ENCODE data around the gene DNAH6.
"Not testable (repeated sequence)": the region's sequence is repeated elsewhere in the genome, so short reads cannot be mapped to it uniquely, and the experiment has no call there.

DNAH6 gene, protein sequence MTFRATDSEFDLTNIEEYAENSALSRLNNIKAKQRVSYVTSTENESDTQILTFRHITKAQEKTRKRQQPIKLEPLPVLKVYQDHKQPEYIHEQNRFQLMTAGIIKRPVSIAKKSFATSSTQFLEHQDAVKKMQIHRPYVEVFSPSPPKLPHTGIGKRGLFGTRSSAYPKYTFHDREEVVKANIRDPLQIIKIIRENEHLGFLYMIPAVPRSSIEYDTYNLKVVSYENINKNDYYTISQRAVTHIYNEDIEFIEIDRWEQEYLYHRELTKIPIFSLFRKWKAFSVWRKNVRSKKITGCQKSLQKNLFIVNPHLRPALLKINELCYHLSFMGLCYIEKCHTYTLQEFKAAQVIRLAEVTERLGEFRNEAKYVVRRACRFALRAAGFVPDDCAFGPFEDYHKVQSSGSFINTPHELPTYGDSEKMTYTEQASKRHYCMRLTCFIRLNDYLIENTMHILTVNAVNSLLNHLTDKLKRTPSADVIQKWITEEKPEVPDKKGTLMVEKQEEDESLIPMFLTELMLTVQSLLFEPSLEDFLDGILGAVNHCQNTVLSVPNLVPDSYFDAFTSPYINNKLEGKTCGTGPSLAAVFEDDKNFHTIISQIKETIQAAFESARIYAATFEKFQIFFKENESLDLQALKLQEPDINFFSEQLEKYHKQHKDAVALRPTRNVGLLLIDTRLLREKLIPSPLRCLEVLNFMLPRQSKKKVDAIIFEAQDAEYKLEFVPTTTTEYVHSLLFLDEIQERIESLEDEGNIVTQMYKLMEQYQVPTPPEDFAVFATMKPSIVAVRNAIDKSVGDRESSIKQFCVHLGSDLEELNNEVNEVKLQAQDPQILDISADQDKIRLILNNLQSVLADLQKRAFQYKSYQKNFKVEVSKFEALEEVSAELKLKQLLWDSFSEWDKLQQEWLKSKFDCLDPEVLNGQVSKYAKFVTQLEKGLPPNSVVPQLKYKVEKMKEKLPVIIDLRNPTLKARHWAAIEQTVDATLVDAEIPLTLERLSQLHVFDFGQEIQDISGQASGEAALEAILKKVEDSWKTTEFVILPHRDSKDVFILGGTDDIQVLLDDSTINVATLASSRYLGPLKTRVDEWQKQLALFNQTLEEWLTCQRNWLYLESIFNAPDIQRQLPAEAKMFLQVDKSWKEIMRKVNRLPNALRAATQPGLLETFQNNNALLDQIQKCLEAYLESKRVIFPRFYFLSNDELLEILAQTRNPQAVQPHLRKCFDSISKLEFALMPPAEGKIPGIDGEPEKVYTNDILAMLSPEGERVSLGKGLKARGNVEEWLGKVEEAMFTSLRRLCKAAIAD (N-terminal part only)

DNA sequence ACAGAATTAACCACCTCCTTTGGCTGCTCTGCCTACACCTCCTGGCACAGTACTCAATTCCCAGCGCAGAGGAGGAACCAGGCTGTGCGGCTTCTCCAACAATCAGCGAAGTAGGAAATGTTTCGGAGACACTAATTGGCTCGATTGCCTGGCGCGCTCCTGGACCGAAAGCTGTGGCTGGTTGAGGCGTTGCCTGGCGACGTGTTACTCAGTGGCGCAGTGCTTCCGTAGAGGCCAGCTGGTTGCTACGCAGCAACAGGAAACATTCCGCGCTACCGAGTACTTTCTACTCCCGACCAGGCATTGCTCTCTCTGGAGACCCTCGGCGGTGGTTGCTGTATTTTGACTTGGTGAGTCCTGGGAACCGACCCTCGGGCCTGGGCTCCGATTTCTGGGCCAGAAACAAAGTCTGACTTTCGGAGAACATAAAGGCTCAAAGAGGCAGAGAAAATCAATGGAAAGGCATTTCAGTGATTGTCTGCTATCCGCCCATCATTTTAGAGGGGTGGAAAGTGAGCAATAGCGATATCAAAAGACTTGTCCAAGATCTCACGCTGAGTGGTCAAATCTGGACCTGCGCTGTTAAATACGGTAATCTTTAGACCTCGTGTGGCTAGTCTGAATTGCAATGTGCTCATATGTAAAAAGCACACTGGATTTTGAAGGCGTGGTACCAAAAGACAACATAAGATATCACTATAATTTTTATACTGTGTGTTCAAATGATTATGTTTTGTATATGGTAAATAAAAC is at the start of gene DNAH6:
Gene DNAH6 (plus strand): TSS at position 265 of the 753 bp plus-strand sequence. CDS start 1,329 bp downstream, outside the sequence.
- peak; percentile 43 to 66 (median 54) for DNase-seq (ENCODE audit: low read depth in 2 of 3, low spot score in 2 of 3)

DNA sequence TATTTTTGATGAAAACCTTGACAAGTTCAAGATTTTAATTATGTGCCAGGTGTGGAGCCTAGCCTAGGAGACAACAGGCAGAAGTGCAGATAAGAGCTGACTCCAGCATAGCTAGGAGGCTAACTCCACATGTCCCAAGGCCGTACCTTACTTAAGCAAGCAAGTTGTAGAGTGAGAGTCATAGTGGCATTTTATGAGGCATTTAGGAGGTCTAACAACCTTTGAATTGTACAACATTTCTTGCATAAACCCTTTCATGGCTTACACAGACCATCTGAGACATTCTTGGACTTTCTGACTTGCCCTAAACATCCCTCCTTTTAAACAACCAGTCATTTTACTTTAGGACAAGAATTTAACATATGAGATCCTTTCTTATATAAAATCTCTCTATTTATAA is 48.9 kb upstream of the DNAH6 start:
- DNase-seq (ENCODE audit: low read depth in 2 of 3, low spot score in 2 of 3), result no peak

DNA sequence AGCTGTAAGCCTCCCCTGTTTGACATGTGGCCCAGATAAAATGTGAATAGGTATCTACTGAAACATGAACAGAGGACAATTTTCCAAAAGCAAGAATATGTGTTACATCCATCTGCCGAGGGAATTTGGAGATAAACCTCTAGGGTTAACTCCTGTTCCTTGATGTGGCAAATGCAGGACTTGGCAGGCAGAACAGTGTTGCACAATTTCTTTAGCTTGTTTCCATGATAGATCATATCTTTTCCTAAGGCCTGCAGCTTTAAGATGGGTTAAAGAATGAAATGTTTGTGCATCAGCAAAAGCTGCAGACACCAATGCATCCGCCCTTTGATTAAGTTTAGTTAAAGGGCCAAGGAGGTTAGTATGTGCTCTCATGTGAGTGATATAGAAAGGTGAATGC is 43.9 kb upstream of the DNAH6 start:
- DNase-seq (ENCODE audit: low read depth in 2 of 3, low spot score in 2 of 3), result not testable (repeated sequence)

DNA sequence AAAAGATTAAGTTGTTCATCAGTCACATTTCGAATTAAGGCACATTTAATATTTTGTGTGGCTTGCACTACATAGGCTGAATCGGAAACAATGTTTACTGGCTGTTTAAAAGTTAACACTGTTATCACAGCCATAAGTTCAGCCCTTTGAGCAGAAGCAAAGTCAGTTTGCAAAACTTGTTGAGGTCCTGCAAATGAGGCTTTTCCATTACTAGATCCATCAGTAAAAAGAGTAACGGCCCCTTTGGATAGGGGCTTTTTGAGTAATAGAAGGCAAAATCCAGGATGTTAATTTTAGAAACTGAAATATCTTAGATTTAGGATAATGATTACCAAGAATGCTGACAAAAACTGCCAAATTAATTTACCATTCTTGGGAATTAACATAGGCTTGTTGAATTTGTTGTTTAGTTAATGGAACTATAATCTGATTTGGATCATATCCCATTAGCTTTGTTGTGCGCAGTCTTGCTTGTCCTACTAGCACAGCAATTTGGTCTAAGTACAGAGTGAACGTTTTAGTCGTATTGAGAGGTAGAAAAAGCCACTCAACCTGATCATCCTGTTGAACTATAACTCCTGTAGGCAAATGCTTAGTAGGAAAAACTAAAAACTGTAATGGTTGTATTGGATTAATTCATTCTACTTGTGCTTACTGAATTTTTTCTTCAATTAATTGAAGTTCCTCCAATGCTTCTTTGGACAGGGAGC is 43.3 kb upstream of the DNAH6 start:
- no peak for DNase-seq (ENCODE audit: low read depth in 2 of 3, low spot score in 2 of 3)

DNA sequence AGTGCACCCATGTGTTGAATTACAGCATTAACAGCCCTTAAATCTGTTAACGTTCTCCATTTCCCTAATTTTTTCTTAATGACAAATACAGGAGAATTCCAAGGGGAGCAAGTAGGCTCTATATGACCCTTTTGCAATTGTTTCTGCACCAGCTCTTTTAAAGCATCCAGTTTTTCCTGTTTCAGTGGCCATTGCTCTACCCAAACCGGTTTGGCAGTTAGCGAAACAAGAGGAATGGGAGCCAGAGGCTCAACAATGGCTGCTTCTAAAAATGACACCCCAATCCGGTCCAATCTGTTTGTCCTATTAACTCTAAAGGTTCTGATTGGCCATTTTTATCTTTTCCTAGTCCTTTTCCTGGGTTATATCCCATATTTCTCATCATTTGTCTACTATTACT is 42.1 kb upstream of the DNAH6 start:
- no peak for DNase-seq (ENCODE audit: low read depth in 2 of 3, low spot score in 2 of 3)

DNA sequence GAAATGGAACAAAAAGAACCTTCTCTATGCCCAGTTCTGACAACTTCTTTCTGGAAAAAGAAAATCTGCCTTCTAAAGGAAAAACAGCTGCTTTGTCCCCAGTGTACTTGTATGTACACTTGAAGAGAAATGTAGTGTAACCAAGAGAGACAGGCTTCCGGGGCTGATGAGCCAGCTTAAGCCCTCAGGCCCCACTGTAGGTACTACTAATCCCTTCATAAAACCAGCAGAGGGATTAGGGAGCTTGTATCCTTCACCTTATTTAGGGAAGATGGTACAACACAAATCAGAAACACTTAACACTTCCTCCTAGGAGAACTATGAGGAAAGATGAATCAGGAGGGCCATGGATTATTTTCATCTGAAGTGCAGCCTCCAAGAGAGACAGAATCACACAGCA is 38.4 kb upstream of the DNAH6 start:
- DNase-seq (ENCODE audit: low read depth in 2 of 3, low spot score in 2 of 3), result no peak

DNA sequence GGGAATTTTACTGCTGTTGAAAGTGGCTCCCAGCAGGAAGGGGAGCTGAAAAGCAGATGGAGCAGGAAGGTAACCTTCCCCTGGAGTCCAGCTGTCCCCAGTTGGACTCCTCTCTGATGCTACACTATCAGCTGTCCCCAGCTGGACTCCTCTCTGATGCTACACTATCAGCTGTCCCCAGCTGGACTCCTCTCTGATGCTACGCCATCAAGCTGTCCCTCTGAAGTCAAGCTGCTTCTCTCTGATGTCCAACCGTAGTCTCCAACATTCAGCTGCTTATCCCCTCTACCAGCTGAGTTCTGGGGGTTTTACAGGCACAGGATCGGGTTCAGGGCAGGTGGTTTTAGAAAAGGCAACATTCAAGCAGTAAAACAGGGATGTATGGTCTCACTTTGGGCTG is 37.4 kb upstream of the DNAH6 start:
- no peak for DNase-seq (ENCODE audit: low read depth in 2 of 3, low spot score in 2 of 3)

DNA sequence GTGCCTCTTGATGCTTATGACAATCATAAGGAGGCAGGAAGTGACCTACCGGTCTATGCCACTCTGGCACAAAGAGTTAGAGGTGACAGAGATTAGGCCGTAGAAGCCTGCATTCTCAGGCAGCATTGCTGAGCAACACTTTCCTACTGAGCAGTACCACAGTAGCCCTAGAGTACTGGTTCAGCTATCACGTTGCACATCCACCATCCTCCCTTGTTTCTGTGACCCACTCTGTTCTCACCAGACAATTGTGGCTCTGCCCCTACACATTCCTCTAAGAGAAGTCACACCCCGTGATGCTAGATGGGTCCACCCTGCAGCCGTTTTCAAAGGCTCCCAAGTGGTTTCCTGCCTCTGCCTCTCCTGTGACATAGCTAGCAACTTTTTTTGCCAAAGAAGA is 34.6 kb upstream of the DNAH6 start:
- DNase-seq (ENCODE audit: low read depth in 2 of 3, low spot score in 2 of 3), result no peak

DNA sequence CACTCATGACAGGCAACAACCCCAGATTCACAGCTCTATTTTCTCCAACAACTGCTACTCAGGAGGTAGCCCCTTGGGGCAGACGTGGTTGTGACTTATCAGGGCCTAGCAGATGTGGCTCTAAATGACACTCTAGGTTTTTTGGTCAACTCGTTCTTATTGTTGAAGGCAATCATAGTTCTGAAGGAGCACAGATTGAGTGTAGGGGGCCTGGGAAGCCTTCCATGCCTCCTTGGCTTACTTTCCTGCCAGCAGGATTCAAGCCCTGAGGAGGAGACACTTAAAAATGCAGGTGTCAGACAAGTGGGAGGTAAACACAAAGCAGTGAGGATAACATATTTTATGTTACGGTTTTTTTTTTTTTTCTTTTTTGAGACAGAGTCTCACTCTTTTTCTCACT is 33.7 kb upstream of the DNAH6 start:
- no peak for DNase-seq (ENCODE audit: low read depth in 2 of 3, low spot score in 2 of 3)

DNA sequence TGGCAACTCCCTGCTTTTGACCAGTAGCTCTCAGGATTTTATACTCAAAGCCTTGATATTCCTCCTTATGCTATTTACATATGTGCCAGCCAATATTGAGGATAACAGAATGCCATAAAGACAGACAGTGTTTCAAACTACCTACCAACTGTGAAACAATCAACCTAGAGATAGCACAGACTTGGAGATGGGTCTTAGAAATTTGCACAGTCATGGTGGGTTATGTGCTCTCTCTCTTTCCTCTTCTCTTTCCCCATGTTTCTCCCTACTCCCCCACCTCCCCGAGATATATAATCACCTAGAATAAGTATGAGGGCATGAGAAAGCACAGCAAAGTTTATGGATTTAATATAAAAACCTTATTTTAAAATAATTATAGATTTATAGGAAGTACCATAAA is 33.0 kb upstream of the DNAH6 start:
- DNase-seq (ENCODE audit: low read depth in 2 of 3, low spot score in 2 of 3), result no peak

DNA sequence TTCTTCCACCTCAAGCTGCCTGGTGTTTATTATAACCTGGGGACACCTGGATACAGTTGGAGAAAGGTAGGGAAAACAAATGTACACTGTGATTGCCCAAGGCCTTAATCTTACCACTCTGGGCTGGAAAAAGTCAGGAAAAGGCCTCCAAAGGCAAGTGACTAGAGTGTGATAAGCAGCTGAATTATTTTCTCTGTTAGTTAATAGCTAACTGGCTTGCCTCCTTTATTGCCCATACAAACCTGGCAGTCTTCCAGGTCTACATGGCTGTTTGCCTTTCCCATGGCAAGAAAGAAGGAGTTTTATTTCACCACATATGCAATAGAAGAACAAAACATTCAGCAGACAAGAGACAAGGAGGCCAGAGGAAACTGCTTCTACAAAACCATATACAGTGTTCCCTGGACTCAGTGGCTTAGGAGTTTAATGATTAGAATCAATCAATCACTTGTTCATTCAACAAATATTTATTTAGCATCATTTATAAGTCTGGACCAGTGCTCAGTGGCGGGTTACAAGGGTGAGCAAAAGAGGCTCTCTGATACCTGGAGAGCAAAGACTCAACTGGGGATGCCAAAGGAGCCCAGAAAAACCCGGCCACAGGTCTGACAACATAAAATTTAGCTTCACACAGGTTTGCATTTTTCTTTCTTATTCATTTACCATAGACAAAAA is 29.7 kb upstream of the DNAH6 start:
- no peak for DNase-seq (ENCODE audit: low read depth in 2 of 3, low spot score in 2 of 3)

DNA sequence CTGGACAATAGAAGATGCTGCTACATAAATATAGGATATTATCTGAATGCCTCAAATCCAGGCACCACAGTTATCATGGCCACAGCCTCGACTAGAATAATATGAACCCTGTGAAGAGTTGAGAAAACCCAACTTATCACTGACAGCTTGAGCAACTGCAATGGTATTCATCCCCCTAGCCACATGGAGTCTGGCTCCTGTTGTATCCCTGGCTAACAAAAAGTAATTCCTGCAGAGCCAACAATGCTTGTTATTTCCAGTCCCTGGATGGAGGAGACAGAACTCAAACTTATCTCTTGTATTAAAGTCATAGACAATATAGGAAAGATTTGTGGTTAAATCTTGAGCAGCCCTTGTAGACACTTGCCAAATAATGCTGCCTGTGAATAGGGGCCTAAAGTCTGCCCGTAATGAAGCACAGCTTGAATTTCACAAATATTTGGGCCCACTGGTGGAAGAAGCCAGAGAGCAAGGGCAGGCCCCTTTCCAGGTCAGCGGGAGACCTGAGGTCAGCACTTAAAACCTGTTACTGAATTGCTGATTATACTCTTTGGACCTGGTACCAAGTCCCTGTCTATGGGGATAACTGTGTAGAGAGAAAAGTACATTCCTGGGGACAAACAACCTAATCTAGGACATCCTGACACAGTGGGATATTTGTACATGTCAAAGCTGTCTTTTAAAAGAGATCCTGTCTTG is 28.9 kb upstream of the DNAH6 start:
- no peak for DNase-seq (ENCODE audit: low read depth in 2 of 3, low spot score in 2 of 3)

DNA sequence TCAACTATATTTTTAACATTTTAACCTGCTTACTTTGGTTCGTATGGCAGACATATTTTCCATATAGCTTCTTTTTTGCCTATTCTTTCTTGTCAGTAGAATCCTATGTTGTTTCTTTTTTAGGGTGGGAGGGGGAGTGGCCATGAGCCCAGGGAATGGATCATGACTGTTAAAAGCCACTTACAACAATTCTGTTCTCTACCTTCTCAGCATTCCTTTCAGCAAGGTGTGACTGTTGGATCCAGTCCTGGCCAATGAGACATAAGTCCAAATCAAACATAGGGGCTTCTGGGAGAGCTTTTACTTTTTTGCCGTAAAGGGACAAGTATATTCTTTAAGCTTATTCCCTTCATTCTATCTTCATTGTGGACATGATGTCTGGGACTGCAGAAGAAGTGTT is 25.0 kb upstream of the DNAH6 start:
- DNase-seq (ENCODE audit: low read depth in 2 of 3, low spot score in 2 of 3), result no peak

DNA sequence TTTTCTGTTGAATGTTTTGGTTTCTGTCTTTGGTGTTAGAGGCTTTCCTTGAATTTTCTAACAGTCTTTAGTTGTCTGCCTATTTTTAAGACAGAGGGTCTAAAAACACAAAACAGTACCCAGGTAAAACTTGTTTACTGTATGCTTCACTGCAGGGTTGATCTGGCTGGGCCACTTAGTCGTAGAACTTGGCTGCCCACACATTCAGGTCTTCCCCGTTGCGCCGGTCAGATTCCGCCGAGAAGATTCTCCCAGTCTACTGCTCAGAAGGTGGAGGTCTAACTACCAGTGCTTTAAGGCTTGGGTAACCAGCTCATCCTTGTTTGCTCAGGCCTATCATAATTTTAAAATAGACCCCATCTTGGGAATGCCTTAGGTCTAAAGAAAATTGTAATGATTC is 24.6 kb upstream of the DNAH6 start:
- no peak for DNase-seq (ENCODE audit: low read depth in 2 of 3, low spot score in 2 of 3)

DNA sequence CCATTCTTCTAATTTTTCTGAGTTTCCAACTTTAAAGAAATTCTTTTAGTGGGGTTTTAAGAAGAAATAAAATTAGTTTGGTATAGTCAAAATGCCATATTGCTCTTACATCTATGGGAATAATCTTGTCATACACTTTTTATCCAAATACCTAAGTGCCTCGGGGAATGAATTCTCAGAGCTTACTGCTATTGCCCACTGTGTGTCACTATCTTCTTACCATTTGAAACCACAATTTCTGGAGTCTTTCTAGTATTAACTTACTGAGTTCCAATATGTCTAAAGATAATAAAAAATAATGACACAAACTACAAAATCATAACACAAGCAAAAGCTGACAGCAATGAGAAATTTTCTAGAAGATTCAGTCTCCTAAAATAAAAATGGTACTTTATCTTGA is 23.7 kb upstream of the DNAH6 start:
- DNase-seq (ENCODE audit: low read depth in 2 of 3, low spot score in 2 of 3), result no peak

DNA sequence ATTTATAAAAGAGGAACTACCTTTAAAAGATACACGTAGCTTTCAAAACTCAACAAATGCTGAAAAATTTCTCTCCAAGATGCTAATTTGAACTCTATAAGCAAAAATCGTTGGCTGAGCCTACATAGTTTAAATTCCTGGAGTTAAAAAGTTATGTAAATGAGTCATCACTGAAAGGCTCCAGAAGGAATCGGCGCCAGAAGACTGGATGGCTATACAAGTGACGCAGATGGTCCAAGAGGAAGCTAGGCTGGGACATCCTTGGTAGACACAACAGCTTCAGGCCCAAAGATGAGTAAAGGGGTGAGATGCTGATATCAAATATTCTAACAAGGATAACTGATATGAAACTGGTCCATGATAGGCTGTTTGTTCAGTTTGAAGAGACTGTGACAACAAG is 22.8 kb upstream of the DNAH6 start:
- DNase-seq (ENCODE audit: low read depth in 2 of 3, low spot score in 2 of 3), result no peak

DNA sequence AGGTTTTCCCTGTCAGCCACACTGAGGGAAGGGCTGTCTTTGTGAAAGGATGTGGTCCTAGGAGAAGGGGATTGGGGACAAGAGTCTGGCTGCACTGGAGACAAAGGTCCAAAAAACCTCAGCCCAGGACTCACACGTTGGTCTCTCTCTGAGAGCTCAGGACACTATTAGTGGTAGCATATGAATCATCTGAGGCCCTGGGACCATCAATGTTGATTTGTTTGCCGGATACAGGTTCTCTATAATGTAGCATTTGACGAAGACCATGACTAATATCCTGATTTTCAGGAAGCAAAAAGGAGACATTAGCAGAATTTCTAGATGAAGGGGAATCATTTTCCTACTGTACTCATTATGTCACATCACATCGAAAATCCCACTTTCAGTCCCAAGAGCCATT is 22.2 kb upstream of the DNAH6 start:
- DNase-seq (ENCODE audit: low read depth in 2 of 3, low spot score in 2 of 3), result no peak

DNA sequence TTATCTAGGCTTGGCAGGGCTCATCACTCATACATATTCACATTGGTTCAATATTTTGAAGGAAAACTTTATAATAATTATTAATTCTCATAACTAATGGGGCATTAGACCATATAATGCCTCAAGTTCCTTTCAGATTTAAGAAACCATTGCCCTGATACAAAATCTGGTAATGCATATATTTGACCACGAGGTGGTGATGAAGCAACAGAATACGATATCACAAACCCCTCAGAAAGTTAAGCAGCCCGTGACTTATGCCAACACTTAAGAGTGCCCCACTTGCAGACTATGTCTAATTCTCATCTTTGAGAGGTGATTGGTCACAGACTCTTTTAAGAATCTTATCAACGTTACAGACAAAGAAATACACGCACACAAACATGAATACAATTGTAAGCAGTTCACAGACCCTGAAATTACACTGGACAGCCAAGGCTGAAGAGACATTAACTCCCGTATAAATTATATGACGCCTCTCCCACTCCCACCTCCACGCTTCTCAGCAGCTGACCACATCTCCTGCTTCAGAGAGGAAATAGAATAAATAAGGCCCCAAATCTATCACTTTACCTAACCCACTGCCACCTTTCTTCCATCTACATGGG is 20.7 kb upstream of the DNAH6 start:
- DNase-seq (ENCODE audit: low read depth in 2 of 3, low spot score in 2 of 3), result no peak

DNA sequence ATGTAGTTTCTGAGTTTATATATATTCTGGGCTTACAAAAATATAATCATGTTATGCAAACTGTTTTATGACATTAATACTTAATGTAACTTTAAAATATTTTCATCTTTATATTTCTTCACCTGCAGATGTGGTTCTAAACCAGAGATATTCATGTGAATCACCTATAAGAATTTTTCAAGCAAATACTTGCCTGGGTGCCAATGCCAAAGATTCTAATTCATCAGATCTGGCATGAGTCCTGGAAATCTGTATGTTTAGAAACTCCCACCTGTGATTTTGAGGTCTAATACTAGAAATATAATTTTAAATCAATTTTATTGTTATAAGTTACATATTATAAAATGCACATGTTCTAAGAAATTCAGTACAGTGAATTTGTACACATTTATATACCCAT is 19.9 kb upstream of the DNAH6 start:
- no peak for DNase-seq (ENCODE audit: low read depth in 2 of 3, low spot score in 2 of 3)

Data from activated CD8-positive, alpha-beta memory T cell treated with anti-CD3 and anti-CD28 coated beads for 48 hours (primary cell).